ENCODE results near the gene MYT1.

Gene MYT1

DNA sequence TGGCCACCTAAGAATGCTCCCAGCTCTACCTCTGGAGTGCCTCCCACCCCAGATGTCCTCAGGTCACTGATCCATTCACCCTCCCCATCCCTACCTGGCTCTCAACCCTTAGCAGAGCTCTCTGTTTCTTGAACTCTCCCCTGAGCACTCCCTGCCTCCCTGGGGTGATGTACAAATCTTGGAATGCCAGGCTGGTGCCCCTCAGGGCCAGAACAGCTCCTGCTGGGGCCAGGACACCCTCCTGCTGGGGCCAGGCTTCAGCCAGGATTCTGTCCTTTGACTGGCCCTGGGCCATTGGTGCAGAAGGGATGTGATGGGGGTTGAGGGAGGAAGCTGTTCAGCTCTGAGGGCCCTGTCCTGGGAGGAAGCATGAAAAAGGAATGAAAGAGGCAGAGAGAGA is 30.0 kb downstream of the MYT1 start:
- DNase-seq: no peak

DNA sequence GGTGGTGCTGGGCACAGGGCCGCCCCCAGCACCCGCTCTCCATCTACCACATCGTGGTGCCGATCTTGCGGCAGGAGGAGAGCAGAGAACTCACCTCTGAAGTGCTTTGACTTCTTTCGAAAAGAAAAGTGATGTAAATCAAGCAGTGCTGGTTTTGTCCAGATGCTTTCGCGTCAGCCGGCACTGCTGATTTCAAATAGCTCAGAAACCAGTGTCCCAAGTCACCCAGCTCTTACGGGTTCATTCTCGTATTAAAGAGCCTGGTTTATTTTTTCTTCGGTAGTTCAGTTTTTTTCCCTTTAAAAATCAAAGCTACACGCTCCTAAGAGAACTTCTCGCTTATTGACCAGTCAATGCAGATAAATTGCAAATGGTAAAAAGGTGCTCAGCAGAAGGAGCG is 32.1 kb downstream of the MYT1 start:
- DNase-seq: peak; percentile 25

DNA sequence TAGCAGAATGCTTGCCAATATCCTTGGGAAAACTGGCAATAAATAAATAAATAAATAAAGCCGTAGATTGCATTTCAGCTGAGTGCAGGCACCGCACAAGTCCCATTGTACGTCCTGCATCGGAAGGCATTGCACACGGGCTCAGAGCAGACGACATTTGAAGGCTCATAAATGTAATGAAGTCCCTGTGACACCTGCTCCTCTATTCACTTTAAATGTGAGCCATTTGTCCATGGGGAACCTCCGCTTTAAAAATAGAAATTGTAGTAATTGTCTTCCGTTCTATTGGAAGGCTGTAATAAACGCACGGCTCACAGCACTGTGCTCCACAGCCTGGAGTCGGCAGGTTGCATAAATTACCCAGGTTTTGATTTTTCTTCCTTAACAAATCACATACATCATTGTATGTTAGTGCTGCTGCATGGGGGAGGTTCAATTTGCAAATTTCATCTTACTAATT is 32.6 kb downstream of the MYT1 start:
- DNase-seq: peak; percentile 90

DNA sequence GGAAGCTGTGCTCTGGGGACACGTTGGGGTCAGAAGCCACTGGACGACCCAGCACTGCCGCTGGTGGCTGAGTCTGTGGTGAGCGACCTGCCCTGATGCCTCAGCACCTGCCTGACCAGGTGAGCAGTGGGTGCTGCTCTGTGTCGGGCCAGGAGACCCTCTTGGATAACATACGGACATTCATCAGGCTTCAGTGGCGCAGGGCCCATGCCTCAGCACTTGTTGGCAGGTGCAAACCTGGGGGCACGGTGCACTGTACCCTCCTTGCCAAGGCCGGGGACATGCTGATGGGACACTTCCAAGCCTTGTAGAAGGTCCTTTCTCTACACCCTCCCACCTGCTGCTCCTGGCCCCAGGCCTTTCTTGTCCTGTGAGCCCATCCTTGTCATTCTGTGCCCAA is 34.1 kb downstream of the MYT1 start:
- DNase-seq: no peak

DNA sequence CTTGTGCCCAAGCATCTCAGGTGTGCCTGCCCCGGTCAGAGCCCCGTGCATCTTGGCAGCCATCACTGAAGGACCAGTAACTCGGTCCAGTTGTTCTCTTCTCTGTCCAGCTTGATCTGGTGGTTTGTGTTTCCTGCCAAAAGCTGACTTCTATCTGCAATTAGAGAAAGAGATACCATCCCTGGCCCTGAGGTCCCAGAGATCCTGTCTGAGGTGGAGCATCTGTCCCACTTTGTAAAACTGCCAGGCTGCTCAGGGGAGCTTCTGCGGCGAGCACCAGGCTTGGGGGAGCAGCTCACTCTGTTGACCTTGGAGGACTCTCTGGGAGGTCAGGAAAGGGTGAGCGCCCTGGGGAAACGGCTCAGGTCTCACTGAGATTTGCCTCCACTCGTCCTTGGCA is 35.1 kb downstream of the MYT1 start:
- no peak for DNase-seq

DNA sequence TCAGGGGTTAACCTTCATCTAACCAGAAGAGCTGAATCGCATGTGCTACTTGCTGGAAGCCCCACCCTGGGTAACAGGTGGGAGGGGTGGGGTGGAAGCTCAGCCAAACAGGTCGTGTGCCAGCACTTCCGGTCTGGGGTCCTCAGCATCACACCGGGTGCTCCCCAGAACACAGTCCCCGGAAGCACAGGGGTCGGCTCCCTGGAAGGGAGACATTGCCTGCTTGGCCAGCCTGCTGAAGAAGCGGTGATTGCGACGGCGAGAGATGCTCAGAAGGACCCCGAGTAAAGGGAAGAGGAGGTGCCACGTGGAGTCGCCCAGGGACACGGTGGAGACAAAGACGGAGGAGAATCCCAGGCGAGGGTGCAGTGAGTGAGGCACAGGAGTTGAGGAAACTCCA is 36.5 kb downstream of the MYT1 start:
- DNase-seq: no peak

DNA sequence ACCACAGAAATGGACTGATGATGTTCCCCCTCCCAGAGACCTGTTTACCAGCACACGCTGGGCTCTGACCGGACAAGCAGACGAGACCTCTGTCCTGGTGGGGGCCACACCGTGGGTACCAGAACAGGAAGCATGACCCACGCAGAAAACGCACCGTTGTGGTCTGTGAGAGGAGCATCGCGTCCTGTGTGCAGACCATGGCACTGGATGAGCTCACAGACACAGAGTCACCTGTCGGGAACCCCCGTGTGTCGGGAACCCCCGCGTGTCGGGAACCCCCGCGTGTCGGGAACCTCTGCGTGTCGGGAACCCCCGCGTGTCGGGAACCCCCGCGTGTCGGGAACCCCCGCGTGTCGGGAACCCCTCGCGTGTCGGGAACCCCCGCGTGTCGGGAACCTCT is 37.4 kb downstream of the MYT1 start:
- DNase-seq: no peak

DNA sequence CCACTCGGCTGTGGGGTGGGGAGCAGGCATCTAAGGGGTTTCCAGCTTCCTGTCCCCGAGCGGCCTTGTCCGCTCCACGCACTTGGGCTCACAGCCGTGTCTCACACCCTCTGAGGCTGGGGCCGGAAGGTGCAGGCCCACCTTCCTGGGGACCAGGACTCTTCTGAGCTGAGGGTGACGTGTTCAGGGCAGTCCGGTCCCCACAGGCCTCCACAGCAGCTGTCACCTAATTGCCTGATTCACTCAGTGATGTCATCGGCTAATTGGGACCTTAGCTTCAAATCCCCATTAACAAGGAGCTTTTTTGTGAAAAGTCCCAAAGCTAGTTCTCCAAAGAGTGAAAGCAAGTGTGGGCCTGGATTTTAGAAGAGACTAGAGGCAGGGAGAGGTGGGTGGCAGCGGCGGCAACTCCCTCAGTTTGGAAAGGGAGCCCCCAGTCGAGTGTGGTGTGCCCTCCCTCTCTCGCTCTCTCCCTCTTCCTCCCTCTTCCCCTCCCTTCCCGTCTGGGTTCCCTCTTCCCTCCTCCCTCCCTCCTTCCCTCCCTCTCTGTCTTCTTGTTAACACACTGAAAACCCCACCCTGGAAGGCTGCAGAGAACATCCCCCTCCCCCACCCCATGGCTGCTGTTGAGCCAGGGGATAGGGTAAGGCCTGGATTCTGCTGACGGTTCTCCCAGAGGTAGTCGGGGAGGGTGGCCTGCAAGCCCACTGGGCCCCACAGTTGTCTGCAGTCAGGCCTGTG is 39.0 kb downstream of the MYT1 start:
- DNase-seq: no peak

DNA sequence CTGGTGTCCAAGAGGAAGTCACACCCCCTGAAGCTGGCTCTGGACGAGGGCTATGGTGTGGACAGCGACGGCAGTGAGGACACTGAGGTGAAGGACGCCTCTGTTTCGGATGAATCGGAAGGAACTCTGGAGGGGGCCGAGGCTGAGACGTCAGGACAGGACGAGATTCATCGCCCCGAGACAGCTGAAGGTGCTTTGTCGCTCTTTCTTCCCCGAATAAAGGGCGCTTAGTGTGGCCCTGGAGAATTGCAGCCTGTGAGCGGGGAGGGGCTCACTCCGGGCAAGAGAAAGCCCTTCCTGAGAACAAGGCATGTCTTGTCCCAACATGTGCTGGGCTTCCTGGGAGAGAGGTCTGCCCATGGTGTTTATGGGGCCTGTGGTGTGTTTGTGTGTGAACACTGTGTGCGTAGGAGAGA is 41.4 kb downstream of the MYT1 start:
- no peak for DNase-seq

DNA sequence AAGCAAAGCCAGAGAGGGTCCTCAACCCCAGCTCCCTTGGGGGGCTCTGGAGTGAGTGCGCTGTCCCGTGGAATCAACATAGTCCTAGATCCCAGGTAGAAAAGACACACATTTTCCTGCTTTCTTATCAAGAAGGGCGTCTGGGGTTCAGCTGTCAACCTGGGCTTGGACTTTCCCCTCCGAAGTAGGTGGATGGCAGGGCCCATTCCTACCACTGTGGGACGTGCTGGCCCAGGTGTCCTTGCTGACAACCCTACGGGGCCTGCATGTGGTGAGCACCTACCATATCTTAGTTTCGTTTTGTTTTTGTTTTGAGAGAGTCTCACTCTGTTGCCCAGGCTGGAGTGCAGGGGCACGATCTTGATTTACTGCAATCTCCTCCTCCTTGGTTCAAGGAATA is 42.4 kb downstream of the MYT1 start:
- no peak for DNase-seq

DNA sequence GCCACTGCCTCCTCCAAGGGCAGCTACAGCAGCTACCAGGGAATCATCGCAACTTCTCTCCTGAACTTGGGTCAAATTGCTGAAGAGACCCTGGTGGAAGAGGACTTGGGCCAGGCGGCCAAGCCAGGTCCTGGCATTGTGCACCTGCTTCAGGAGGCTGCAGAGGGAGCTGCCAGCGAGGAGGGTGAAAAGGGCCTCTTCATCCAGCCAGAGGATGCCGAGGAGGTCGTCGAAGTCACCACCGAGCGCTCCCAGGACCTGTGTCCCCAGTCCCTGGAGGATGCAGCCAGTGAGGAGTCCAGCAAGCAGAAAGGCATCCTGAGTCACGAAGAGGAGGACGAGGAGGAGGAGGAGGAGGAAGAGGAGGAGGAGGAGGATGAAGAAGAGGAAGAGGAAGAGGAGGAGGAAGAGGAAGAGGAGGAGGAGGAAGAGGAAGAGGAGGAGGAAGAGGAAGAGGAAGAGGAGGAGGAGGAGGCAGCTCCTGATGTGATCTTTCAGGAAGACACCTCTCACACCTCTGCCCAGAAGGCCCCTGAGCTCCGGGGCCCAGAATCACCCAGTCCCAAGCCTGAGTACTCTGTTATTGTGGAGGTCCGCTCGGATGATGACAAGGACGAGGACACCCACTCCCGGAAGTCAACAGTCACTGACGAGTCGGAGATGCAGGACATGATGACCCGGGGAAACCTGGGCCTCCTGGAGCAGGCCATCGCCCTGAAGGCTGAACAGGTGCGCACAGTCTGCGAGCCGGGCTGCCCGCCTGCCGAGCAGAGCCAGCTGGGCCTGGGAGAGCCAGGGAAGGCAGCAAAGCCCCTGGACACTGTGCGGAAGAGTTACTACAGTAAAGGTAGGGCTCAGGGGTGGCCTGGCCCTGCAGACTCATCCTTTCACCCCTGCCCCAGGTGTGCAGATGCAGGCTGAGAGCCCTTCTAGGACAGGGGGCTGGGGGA is 43.7 kb downstream of the MYT1 start:
- no peak for DNase-seq

DNA sequence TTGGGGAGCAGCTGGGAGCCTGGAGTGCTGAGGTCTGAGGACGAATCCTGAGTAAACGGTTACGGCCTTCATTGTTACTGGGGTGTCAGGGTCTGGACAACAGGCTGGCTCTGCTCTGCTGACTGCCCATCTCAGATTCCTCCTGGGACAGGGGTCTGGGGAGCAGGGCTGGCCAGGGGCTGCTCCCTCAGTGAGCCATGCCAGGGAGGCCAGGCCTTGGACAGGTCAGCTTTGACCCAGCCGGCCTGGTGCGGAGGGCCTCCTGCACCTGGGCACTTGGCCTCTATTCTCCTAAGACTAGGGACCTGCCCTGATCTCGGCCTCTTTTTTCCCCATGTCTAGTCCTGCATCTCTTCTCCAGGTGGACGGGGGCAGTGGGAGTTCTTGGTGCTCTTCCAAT is 44.9 kb downstream of the MYT1 start:
- DNase-seq: no peak

DNA sequence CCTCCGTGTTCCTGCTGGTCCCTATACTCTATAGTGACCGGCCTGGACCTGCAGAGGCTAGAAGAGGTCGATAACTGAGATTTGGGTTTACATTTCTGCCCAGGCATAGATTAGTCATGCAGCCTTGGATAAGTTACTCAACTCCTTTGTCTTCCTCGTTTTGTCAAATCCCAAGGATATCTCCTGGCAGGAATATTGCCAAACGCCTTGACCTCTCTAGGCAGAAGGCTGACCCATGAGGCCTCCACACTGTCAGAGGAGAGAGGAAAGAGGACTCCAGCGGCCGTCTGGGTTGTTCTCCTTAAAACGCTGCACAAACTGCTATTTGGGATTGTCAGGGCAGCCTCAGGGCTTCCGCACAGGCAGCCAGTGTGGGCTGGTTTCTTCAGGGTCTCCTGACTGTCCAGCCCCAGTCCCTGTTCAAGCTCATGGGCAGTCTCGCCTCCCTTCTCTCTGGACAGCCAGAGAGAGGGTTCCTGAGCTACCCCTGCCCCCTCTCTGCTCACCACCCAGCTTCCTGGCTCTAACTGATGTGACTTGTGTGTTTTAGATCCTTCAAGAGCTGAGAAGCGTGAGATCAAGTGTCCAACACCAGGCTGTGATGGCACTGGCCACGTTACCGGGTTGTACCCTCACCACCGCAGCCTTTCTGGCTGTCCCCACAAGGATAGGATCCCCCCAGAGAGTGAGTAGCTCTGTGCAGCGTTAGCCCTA is 46.6 kb downstream of the MYT1 start:
- DNase-seq: no peak

DNA sequence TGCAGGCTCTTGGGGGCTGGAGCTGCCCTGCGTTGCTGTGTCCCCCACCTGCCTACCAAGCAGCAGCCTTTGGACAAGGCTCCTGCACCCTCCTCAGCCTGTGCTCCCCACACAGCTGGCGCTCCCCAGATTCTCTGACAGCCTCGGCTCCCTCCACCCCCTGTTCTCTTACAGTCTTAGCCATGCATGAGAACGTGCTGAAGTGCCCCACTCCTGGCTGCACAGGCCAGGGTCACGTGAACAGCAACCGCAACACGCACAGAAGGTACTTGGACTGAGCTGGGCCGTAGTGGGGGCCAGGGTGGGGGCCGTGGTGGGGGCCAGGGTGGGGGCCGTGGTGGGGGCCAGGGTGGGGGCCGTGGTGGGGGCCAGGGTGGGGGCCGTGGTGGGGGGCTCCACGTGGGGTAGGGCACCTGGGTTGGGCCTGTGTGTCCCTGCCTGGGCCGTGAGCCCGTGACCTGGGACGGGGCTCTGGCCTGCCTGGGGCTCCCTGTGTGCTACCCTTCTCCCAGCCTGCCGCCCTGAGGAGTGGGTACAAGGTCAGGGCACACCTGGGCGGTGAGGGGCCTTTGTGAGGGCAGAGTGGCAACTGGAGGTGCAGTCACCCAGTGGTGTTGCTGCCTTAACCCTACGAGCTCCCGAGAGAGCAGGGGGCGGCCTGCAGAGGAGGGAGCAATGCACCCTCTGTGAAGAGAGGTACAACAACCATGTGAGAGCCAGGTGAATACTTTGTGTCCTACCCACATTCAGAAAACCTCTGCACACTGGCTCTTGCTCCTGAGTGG is 47.8 kb downstream of the MYT1 start:
- DNase-seq: no peak

DNA sequence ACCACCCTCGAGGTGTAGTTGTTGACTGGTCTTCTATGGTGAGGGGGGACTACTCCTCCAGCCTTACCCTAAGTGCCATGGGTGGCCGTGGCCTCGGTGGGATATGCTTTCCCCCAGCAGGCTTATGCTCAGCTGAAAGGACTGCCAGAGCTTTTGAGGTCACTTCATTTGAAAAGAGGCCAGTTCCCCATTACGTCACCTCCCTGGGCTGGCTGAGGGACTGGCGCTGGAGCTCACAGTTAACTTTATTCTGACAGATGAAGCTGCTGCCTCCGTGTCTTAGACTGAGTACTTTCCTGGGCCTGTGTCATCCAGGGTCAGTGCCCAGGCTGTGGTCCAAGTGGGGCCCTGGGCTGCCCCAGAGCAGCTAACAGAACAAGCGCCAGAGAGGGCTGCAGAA is 48.5 kb downstream of the MYT1 start:
- DNase-seq: no peak

DNA sequence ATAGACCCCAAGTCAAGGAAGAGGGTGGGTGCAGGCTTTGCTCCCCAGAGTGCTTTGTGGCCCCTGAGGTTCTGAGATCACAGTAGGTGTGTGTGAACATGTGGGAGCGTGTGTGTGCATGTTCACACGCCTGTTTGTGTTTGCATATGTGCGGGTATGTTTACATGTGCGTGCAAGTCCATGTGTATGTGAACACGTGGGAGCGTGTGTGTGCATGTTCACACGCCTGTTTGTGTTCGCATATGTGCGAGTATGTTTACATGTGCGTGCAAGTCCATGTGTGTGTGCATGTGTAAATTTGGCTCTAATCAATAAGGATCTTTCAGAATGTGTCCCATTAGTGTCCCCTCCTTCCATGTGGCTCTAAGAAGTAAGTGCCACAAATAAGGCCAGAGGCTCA is 49.9 kb downstream of the MYT1 start:
- no peak for DNase-seq

DNA sequence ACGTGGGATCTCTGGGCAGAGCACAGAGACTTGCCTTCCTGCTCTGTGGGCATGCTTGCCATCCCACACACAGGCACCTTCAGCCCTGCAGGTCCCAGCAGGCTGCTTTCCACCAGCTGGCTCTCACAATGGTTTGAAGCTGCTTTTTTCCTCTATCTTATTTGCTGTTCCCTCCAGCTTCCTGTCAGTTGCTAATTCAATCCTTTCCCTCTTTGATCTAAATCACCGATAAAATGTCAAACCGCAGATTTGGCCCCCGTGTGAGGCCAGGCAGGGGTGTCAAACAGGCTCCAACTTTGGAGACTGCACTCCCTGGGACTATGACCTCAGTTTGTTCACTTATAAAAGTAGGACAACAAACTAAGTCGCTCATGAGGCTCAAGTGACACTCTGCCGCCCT is 50.7 kb downstream of the MYT1 start:
- DNase-seq: no peak

DNA sequence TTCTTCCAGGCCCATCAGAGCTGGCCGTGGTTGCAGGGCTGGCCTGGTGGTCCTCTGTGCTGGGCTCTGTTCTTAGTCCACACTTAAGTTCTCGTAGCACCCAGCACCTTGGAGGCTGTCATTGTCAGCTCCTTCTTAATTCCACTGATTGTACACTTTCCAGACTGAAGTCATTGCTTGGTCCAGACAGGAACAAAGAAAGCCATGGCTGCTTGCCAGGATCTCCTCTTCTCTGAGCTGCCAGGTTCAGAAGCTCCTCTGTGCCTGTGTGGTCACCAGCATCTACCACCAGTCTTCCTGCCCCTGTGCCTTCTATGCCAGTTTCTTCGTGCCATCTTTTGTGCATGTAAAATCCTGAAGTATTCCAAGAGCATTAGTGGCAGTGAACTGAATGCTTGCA is 51.8 kb downstream of the MYT1 start:
- no peak for DNase-seq

DNA sequence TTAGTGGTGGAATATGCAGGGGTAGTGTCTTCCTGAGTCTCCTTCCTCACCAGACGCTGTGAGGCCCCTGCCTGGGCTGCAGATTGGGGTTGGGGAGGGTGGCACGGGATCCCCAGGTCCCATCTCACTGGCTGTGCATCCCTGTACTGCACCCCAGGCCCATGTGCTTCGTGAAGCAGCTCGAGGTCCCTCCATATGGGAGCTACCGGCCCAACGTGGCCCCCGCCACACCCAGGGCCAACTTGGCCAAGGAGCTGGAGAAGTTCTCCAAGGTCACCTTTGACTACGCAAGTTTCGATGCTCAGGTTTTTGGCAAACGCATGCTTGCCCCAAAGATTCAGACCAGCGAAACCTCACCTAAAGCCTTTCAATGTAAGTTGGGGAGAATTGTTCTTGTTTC is 52.7 kb downstream of the MYT1 start:
- no peak for DNase-seq

DNA sequence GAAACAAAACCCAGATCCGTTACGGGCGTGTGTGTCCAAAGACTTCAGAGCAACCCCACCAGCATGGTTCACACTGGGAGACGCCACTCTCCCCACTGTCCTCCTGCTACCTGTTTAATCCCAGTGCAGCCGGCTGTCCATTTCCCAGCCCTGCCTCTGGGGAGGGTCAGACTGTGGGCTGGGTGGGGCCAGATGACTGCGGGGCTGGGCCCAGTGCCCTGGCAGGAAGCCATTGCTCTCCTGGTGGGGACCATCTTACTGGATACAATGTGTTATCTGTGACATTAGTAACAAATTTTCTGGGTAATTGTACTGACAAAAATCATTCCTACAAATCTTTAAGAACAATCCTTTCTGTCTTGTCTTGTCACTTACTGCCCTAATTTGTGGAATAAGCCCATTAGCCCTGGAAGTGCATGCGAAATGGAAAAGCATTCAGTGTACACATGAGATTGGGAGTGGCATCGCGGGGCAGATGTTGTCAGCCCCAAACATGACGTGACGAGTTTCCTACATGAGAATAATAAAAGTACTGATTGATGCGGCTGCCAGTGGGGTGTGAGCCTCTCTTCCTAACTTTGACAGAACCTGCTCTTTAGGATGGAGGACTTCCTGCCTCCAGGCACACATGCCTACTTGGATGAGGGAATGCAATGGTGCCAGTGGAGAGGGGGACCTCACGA is 53.4 kb downstream of the MYT1 start:
- no peak for DNase-seq

DNA sequence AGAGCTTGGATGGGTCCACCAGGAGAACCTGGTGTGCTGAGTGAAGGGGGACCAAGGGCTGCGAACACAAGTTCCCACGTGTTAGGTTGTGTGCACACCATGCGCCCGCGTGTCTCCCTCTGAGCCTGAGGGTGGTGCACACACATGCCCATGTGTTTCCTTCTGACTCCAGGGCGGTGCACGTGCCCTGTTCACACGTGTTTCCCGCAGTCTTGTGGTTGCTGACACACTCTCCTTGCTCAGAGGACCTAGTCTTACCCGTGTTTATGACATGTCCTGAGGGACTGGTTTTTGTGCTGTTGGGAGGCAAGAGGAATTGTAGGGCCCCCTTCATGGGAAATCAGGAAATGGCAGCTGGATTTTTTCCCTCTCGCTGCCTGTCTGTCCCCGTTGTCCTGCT is 55.0 kb downstream of the MYT1 start:
- no peak for DNase-seq

DNA sequence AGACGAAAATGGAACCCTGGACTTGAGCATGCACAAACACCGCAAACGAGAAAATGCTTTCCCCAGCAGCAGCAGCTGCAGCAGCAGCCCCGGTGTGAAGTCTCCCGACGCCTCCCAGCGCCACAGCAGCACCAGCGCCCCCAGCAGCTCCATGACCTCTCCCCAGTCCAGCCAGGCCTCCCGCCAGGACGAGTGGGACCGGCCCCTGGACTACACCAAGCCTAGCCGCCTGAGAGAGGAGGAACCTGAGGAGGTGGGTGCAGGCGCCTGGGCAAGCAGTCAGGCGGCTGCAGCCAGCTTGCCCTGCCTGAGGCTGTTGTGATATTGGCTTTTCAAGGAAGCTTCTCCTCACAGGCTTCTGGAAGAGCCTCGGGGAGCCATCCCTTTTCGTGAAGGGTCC is 55.5 kb downstream of the MYT1 start:
- DNase-seq: no peak
